COLO829 (cell line): Measurements from ENCODE around the gene EPHA6.
A peak's percentile ranks its signal among the peaks of the same experiment; 100 is the strongest.

ENCODE experiments used
- DNase-seq: peaks from one replicate; pipeline ENCODE4 v3.0.0; 2012; ENCODE audit warnings: low spot score

Gene EPHA6

DNA sequence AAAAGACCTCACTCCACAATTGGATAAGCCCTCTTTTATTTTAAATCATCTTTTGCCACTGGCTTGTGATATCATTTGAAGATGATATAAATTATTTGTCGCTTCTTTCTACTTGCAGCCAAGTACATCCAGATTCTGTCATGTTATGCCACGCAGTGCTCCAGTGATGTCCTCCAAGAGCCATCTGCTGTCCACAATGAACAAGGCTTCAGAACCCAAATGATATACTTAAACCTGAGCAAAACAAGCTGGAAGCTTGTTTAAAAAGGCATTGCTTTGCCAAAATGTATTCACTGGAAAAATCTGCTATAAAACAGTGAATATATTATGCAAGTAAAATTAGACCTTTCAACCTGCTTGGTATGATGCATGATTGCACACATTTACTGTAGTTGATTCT lies 891.4 kb downstream of the EPHA6 start:
- no peak for DNase-seq

DNA sequence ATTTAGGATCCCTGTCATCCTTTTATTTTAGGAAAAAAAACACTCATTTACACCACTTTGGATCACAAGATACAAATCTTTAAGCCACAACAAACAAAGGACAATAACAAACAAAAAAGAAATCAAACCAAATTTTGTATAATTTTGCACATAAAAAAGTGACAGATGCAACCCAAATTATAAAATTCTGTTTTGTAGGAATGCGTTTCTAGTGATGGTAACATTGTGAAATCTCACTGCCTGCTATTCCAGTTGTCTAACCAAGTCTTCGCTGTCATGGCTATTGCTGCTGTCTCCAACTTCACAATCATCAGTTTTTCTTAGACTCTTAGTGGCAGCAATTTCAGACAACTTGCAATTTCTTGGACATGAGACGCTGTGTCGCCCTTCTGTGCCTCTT lies 891.8 kb downstream of the EPHA6 start:
- DNase-seq: no peak

DNA sequence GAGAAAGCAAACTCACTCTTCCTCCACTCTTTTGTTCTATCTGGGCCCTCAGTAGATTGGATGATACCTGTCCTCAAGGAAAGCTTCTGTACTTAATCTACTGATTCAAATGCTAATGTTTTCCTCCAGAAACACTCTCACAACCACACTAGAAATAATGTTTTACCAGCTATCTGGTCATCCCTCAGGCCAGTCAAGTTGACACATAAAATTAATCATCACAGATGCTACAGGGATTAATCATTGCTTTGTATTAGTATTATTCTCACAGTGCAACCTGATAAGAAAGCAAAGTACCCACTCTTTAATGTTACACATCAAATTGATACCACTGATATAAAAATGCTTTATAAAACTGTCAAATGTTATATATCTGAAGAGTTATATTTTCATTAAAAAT lies 897.3 kb downstream of the EPHA6 start:
- DNase-seq: no peak

DNA sequence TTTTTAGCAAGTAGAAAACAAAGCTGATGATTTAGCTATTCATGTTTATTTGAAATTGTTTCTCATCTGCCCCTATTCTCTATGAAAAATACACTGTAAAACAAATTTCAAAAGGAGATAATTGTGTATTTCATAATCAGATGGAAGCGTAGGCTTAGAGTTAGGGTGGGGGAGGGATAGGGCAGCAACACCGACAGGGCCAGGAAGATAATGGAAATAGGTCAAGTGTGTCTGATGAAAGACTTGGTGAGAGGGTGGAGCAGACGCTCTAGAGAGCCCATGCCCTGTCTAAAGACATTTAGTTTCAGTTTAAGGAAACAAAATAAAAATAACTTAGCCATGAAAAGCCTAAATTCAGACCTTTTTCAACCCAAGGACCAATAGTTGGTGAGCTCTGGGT lies 898.5 kb downstream of the EPHA6 start:
- no peak for DNase-seq

DNA sequence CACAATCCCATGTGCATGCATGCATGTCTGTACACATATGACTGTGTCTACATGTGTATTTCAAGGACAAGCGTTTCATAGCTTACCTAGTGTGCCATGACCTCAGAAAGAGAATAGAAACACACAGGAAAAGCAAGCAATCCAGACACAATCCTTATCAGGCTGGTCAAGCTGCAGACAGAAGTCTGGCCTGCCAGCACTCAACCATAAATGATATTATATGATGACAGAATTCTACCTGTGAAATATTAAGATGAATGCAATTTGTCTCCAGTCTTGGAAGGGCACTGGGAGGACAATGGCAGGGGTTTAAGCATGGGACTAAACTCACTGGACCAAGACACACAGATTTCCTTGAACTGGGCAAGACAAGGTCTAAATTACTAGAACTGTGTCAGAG lies 899.2 kb downstream of the EPHA6 start:
- DNase-seq: no peak

DNA sequence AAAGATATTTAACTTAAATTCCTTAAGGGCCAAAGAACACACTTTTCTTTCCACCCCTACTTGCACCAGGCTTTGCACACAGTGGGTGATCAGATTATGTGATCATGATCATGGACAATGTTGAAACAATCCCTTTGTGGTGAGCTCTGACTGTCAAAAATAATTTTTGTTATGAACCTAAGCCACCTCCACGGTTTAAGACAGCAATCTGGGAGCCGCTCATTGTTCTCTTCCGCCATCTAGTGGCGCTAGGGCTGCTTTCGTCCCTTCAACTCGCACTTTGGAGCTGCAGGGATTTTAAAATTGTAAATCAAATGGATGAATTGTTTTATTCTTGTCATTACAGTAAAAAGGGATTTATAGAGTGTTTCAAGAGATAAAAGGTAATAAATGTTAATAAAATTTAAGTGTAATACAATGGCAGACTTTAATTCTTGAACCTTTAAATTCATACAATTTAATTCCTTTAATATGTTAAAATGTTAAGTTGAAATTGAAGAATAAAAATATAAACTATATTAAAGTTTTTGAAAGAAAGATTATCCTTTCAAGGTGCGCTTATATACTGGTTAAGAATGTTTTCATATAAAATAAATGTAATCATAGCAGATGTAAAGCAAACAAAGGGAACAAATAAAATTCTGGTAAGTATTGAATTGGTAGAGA lies 904.9 kb downstream of the EPHA6 start:
- DNase-seq: peak; percentile 62

DNA sequence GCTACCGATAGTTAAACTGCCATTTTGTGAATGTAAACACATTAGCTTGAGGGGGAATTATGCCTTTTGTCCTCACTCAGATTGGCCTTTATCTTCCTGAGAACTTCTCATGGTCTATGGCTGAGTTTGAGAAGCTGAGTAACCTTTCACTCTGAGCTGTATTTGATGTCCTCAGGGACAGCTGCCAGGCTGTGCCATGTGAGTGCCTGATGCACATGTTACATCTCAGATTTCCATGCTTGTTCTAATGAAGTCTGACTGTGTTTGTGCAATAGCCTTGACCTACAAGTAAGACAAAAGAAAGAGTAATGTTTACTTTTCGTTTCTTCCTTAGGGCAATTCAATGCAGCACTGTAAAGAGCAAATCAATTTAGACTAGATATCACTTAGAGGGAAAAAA lies 906.0 kb downstream of the EPHA6 start:
- no peak for DNase-seq

DNA sequence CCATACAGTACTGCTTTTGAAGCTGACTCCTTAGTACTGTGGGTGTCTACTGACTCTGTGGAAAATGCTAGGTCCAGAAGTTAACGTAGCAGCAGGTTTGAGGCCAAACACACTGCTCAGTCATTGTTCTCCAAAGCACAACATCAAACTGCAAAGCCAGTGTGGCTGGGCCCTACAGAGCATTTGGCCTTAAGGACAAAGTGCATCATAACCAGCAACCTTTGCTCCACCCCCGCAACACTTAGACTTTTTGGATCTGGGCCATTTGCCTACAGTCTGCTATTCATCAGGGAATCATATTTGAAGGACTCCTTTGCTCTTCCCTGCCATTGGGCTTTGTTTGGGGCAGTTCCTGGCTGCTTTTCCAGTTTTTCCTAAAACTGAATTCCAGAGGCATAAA lies 907.1 kb downstream of the EPHA6 start:
- peak; percentile 54 for DNase-seq

DNA sequence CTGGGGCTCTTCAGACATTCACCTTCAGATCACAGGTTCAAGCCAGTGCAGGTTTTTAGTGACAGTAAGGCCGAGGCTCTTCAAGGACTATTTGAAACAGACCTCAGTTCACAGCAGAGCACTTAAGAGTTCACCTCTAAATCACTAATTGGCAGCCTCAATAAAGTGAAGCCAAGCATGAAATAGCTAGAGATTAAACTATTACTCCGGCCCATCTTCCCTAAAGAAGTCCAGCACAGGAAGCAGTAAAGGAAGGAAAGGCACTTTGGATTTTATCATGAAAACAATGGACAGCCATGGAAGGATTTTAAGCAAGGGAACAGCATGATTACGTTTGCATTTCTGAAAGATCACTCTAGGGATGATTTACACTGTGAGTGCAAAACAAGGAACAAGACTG lies 922.5 kb downstream of the EPHA6 start:
- DNase-seq: no peak

DNA sequence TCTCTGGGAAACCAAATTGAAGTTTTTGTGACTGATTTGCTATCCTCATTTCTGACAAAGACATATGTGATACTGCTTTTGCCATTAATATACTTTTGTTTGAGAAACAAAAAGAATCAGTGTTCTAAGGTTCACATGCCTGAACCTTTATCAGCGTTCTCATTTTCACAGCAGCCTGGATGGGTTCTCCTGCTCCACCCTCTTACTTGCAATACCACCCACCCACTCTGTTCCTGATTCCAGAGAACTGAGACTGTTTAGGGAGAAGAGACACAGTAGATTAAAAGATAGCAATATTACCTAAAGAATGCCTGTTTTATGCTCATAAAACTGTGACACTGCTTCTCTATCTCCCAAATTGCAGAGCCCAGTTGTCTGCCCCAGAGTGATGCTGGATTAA lies 924.4 kb downstream of the EPHA6 start:
- no peak for DNase-seq

DNA sequence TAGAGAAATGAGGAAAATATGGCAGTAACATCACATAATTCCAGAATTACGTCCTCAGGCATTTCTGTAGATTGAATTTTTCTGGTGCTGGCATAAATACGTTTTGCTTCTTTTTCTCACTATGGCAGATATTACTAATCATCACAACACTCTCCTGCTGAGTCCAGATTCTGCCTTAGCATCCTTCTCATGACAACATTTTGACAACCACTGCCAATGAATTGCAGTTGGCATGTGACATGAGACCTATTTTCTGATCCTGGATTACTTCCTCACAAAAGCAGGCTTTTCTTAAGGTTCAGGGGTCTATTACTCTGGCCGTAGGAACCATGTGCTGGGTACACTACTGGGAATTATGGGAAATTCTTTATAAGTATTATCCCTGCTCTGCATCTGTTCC lies 927.6 kb downstream of the EPHA6 start:
- DNase-seq: no peak

DNA sequence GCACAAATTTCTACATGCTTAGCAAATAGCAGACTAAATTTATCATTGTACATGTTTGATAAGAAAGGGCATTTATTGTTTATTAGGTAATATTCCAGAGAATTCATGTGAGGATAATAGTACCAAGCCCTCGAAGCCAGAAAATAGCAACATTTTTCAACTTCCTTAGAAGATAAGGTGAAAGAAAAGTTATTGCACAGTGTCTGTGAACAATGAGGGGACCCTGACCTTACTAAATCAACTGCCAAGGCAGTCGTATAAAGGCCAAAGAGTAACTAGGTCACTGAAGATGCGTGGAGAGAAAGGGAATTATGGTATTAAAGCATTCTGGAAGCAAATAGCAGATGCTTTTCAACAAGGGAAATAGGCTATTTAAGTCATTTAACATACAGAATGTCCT lies 929.9 kb downstream of the EPHA6 start:
- no peak for DNase-seq

DNA sequence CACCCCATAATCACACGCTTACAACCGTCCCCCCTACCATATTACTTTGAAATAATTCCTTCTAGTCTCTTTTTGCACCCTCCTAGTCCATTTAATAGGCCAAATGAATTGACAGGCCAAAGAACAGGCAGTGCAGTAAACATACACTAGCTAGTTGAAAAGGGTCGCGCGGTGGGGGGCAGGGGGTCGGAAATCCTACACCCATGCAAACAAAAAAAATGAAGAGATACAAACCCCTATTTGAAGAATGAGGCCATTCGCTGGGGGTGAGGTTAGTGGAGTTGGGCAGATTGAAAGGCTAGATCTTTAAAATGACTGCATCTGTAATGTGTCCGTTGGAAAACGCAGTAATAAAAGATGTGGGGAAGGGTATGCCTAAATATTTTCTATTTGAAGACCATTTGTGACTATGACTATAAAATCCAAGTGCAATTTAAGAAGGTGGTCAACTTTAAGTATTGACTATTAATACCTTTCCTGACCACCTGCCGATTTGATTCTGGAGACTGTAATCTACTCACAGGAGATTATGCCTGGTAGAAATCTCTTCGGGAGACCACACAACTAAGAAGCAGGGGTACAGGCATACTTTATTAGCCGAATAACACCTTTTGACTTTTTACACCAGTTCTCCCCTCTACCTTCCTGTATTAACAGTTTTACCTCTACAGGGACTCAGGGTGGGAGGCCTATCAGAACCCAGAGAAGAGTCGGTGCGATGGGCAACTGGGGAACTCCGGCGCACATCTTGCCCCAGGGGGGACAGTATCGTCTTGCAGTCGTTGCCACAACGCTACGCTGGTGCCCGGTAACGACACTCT lies 949.4 kb downstream of the EPHA6 start:
- DNase-seq: no peak

DNA sequence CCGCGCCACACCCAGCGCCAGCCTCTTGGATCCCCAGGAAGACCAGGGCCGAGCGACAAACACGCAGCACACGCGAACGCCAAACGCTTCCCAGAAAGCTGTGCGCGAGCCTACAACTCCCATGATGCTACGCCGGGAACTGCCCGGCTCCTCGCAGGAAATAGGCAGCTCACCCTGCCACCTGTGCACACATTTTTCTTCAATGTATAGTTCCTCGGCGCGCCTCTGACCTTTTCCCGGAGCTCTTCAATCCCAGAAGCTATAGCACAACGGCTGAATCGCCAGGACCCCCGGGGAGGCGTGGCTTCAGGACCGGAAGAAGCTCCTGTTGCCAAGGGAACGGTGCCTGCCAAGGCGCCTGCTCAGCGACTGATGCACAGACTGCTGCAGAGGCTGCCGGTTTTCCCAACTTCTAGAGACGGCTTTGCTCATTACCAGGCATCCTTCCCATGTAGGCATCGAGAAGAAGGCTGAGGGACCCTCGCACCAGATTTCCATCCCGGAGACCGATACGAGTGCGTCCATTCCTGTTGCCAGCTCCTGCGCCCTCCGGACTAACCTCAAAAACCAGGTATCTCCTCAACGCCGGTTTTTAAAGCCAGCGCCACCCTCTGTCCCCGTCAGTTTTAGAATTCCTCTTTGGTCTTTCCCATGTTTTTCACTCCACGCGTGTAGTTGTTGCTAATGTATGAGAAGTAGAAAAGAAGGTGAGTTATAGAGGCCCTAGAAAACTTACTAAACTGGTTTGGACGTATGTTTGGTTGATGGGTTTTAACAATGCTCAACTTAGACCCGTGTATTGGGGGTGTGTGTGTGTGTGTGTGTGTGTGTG lies 950.2 kb downstream of the EPHA6 start, which contains the start of gene ARL6:
Gene ARL6 (plus strand): TSS at position 352 of the 832 bp plus-strand sequence. CDS start 3,350 bp downstream, outside the sequence.
- DNase-seq: peak; percentile 76

DNA sequence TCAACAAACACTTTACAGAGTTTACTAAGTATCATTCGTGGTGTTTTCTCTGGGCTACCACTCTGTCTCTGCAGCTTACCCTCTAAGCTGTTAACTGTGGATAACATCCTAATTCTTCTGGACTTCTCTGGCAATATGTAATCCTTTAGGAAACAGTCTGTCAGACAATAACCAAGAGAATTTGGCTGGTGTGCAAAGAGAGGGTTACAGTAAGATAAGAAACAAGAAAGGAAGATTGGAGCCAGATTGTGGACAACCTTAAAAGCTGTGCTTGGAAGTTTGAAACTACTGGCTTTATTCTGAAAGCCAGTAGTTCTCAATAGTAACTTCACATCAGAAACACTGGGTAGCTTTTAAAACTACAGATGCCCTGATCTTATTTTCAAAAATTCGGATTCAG lies 950.9 kb downstream of the EPHA6 start:
- no peak for DNase-seq

DNA sequence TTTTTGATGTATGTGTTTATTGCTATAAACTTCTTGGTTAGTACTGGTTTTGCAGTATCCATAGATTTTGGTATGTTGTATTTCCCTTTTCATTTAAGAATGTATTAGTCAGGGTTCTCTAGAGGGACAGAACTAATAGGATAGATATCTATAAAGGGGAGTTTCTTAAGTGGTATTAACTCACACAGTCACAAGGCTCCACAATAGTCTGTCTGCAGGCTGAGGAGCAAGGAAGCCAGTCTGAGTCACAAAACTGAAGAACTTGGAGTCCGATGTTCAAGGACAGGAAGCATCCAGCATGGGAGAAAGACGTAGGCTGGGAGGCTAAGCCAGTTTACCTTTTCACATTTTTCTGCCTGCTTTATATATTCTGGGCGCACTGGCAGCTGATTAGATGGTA lies 958.5 kb downstream of the EPHA6 start:
- DNase-seq: no peak

DNA sequence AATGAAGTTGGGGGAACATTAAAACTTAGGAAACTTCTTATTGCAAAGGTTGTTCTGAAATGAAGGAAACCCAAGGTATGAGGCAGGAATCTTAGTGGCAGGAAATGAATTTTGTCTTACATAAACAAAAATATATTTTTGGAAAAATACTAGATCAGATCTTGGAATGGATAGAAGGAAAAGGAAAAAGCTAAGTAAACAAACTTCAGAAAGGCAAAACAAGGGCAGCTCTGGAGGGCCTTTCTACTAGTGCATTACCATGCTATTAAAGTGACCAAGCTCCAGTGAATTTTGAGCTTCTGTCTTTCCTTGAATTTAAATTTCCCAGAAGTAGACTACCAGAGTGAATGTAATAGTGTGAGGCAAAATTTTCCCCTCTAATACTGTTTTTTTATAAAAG lies 963.8 kb downstream of the EPHA6 start:
- DNase-seq: no peak

DNA sequence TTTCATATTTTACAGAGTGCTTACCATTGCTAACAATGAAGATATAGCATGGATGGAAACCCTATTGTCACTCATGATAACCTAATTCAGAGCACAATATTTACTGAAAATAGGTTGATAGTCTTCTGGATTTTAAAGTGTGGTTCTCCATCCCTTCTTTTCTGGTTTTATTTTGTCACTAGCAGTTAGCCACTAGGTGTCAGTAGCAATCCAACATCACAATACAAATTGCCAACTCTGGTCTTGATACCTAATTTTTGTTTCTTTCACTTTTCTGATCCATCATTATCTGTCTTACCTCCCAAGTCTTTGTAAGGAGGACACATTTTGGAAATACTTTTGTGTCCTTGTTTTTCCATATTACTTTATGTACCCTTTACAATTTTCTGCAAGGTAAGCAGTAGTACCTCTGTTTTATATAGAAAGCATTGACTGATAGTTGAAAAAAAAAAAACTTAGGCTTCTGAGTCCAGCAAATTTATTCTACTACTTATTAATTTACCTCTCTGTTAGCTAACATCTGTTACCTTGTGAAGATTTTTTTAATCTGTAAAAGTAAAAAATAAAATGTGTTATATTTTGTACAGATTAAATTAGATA lies 979.1 kb downstream of the EPHA6 start:
- DNase-seq: peak; percentile 50

DNA sequence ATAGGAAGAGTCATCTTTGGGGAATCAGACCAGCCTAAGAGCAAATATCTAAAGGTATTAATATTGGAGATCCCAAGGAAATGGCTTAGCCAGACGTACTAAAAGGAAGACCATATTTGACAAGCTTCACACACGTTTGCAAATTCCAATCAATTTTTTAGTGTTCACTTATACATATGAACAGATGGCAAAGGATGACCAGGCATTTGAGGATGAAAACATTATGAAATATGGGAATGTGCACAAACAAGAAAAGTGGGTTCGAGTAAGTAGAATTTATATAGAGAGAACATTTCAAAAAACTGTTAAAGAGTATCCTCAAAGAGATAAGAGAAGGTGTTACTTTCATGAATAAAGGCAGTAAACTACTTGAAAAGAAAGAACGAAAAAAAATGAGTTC lies 981.6 kb downstream of the EPHA6 start:
- DNase-seq: no peak
